ENCODE results near the gene SDK1.

The SDK1 gene

GRCh38 chr7:4067476-4067760 lies 766.4 kb downstream of the SDK1 start:
- H3K9ac ChIP-seq (ENCODE audit: low read length), result no peak overlapping the region

GRCh38 chr7:4067874-4068273 lies 766.8 kb downstream of the SDK1 start:
- Histone ChIP-seq H3K27me3 (replicated peaks; ENCODE audit: control insufficient read depth, insufficient read depth, low read length) (no peaks in the 10 kb centered on the region), H3K4me1 (ENCODE audit: control insufficient read depth, insufficient read depth, low read length) (no peaks in the 10 kb centered on the region), H3K9ac (ENCODE audit: low read length) (no peak overlapping the region), H3K36me3 (ENCODE audit: control insufficient read depth, insufficient read depth, low read length, severe bottlenecking) (no peaks in the 10 kb centered on the region), H3K4me3 (ENCODE audit: low read length) (no peak overlapping the region), H3K9me3 (ENCODE audit: control insufficient read depth, low read length) (no peaks in the 10 kb centered on the region)
- no peak for DNase-seq (ENCODE audit: low read depth)

More at GRCh38 chr7:4067476-4067760, 766.4 kb downstream of the SDK1 start:
- no peak for DNase-seq (ENCODE audit: low read depth)
- Histone ChIP-seq H3K4me1 (ENCODE audit: control insufficient read depth, insufficient read depth, low read length) (no peaks in the 10 kb centered on the region), H3K36me3 (ENCODE audit: control insufficient read depth, insufficient read depth, low read length, severe bottlenecking) (no peaks in the 10 kb centered on the region), H3K4me3 (ENCODE audit: low read length) (no peak overlapping the region), H3K27me3 (replicated peaks; ENCODE audit: control insufficient read depth, insufficient read depth, low read length) (no peaks in the 10 kb centered on the region), H3K9me3 (ENCODE audit: control insufficient read depth, low read length) (no peaks in the 10 kb centered on the region)

GRCh38 chr7:4068286-4068685 lies 767.2 kb downstream of the SDK1 start:
- DNase-seq (ENCODE audit: low read depth), result no peak
- Histone ChIP-seq H3K36me3 (ENCODE audit: control insufficient read depth, insufficient read depth, low read length, severe bottlenecking) (no peaks in the 10 kb centered on the region), H3K9me3 (ENCODE audit: control insufficient read depth, low read length) (no peaks in the 10 kb centered on the region), H3K4me1 (ENCODE audit: control insufficient read depth, insufficient read depth, low read length) (no peaks in the 10 kb centered on the region), H3K27me3 (replicated peaks; ENCODE audit: control insufficient read depth, insufficient read depth, low read length) (no peaks in the 10 kb centered on the region), H3K4me3 (ENCODE audit: low read length) (no peak overlapping the region), H3K9ac (ENCODE audit: low read length) (no peak overlapping the region)

GRCh38 chr7:4069268-4070095 lies 768.4 kb downstream of the SDK1 start:
- no peak overlapping the region for H3K9ac ChIP-seq (ENCODE audit: low read length)
- no peaks in the 10 kb centered on the region for H3K36me3 ChIP-seq (ENCODE audit: control insufficient read depth, insufficient read depth, low read length, severe bottlenecking)
- H3K4me1 ChIP-seq (ENCODE audit: control insufficient read depth, insufficient read depth, low read length), result no peaks in the 10 kb centered on the region
- H3K4me3 ChIP-seq (ENCODE audit: low read length), result no peak overlapping the region
- no peaks in the 10 kb centered on the region for H3K27me3 ChIP-seq (replicated peaks; ENCODE audit: control insufficient read depth, insufficient read depth, low read length)
- H3K9me3 ChIP-seq (ENCODE audit: control insufficient read depth, low read length), result no peaks in the 10 kb centered on the region
- no peak for DNase-seq (ENCODE audit: low read depth)

- no peaks in the 10 kb centered on the region for H3K27me3 ChIP-seq (replicated peaks; ENCODE audit: control insufficient read depth, insufficient read depth, low read length)
- H3K36me3 ChIP-seq (ENCODE audit: control insufficient read depth, insufficient read depth, low read length, severe bottlenecking), result no peaks in the 10 kb centered on the region
- no peaks in the 10 kb centered on the region for H3K9me3 ChIP-seq (ENCODE audit: control insufficient read depth, low read length)
- no peak overlapping the region for H3K9ac ChIP-seq (ENCODE audit: low read length)
- DNase-seq (ENCODE audit: low read depth), result no peak
- H3K4me1 ChIP-seq (ENCODE audit: control insufficient read depth, insufficient read depth, low read length), result no peaks in the 10 kb centered on the region
- no peak overlapping the region for H3K4me3 ChIP-seq (ENCODE audit: low read length)
Measured at GRCh38 chr7:4070214-4070613, 769.2 kb downstream of the SDK1 start.

- Histone ChIP-seq H3K4me3 (ENCODE audit: low read length) (no peak overlapping the region), H3K4me1 (ENCODE audit: control insufficient read depth, insufficient read depth, low read length) (no peaks in the 10 kb centered on the region), H3K9me3 (ENCODE audit: control insufficient read depth, low read length) (no peaks in the 10 kb centered on the region), H3K36me3 (ENCODE audit: control insufficient read depth, insufficient read depth, low read length, severe bottlenecking) (no peaks in the 10 kb centered on the region), H3K27me3 (replicated peaks; ENCODE audit: control insufficient read depth, insufficient read depth, low read length) (no peaks in the 10 kb centered on the region), H3K9ac (ENCODE audit: low read length) (no peak overlapping the region)
- no peak for DNase-seq (ENCODE audit: low read depth)
Measured at GRCh38 chr7:4071370-4072058, 770.5 kb downstream of the SDK1 start.

- no peaks in the 10 kb centered on the region for H3K36me3 ChIP-seq (ENCODE audit: control insufficient read depth, insufficient read depth, low read length, severe bottlenecking)
- no peaks in the 10 kb centered on the region for H3K27me3 ChIP-seq (replicated peaks; ENCODE audit: control insufficient read depth, insufficient read depth, low read length)
- DNase-seq (ENCODE audit: low read depth), result no peak
- H3K9ac ChIP-seq (ENCODE audit: low read length), result no peak overlapping the region
- no peaks in the 10 kb centered on the region for H3K9me3 ChIP-seq (ENCODE audit: control insufficient read depth, low read length)
- no peaks in the 10 kb centered on the region for H3K4me1 ChIP-seq (ENCODE audit: control insufficient read depth, insufficient read depth, low read length)
- H3K4me3 ChIP-seq (ENCODE audit: low read length), result no peak overlapping the region
Measured at GRCh38 chr7:4072161-4072925, 771.3 kb downstream of the SDK1 start.

- Histone ChIP-seq H3K4me3 (ENCODE audit: low read length) (no peak overlapping the region), H3K36me3 (ENCODE audit: control insufficient read depth, insufficient read depth, low read length, severe bottlenecking) (no peaks in the 10 kb centered on the region), H3K9ac (ENCODE audit: low read length) (no peak overlapping the region), H3K9me3 (ENCODE audit: control insufficient read depth, low read length) (no peaks in the 10 kb centered on the region), H3K4me1 (ENCODE audit: control insufficient read depth, insufficient read depth, low read length) (no peaks in the 10 kb centered on the region), H3K27me3 (replicated peaks; ENCODE audit: control insufficient read depth, insufficient read depth, low read length) (no peaks in the 10 kb centered on the region)
- no peak for DNase-seq (ENCODE audit: low read depth)
Measured at GRCh38 chr7:4073052-4073451, 772.0 kb downstream of the SDK1 start.

GRCh38 chr7:4073750-4074149 lies 772.7 kb downstream of the SDK1 start:
- Histone ChIP-seq H3K36me3 (ENCODE audit: control insufficient read depth, insufficient read depth, low read length, severe bottlenecking) (no peaks in the 10 kb centered on the region), H3K27me3 (replicated peaks; ENCODE audit: control insufficient read depth, insufficient read depth, low read length) (no peaks in the 10 kb centered on the region), H3K9ac (ENCODE audit: low read length) (no peak overlapping the region), H3K4me1 (ENCODE audit: control insufficient read depth, insufficient read depth, low read length) (no peaks in the 10 kb centered on the region), H3K4me3 (ENCODE audit: low read length) (no peak overlapping the region), H3K9me3 (ENCODE audit: control insufficient read depth, low read length) (no peaks in the 10 kb centered on the region)
- no peak for DNase-seq (ENCODE audit: low read depth)

- Histone ChIP-seq H3K4me1 (ENCODE audit: control insufficient read depth, insufficient read depth, low read length) (no peaks in the 10 kb centered on the region), H3K4me3 (ENCODE audit: low read length) (no peak overlapping the region), H3K36me3 (ENCODE audit: control insufficient read depth, insufficient read depth, low read length, severe bottlenecking) (no peaks in the 10 kb centered on the region), H3K9me3 (ENCODE audit: control insufficient read depth, low read length) (no peaks in the 10 kb centered on the region), H3K27me3 (replicated peaks; ENCODE audit: control insufficient read depth, insufficient read depth, low read length) (no peaks in the 10 kb centered on the region), H3K9ac (ENCODE audit: low read length) (no peak overlapping the region)
- DNase-seq (ENCODE audit: low read depth), result no peak
Measured at GRCh38 chr7:4074407-4074806, 773.4 kb downstream of the SDK1 start.

- no peaks in the 10 kb centered on the region for H3K36me3 ChIP-seq (ENCODE audit: control insufficient read depth, insufficient read depth, low read length, severe bottlenecking)
- no peak overlapping the region for H3K9ac ChIP-seq (ENCODE audit: low read length)
- no peaks in the 10 kb centered on the region for H3K4me1 ChIP-seq (ENCODE audit: control insufficient read depth, insufficient read depth, low read length)
- no peaks in the 10 kb centered on the region for H3K27me3 ChIP-seq (replicated peaks; ENCODE audit: control insufficient read depth, insufficient read depth, low read length)
- no peak overlapping the region for H3K4me3 ChIP-seq (ENCODE audit: low read length)
- no peak for DNase-seq (ENCODE audit: low read depth)
- no peaks in the 10 kb centered on the region for H3K9me3 ChIP-seq (ENCODE audit: control insufficient read depth, low read length)
Measured at GRCh38 chr7:4074994-4075393, 773.9 kb downstream of the SDK1 start.

Data from adipocyte (in vitro differentiated cells).